ENCODE data around the gene GAREM1.
"Not testable (repeated sequence)": the region's sequence is repeated elsewhere in the genome, so short reads cannot be mapped to it uniquely, and the experiment has no call there.

The GAREM1 gene

GRCh38 chr18:32470714-32471633, at the start of gene GAREM1:
GAREM1 (minus strand) TSS chr18:32470882; CDS start chr18:32470428, 454 bp downstream.
- H3K27ac ChIP-seq: peak within 1 kb of the TSS; percentile 86
- peak; percentile 82 for TF ChIP-seq CTCF (conservative IDR thresholded peaks at IDR 0.05)

- H3K27ac ChIP-seq: no peak overlapping the region
- no peak for TF ChIP-seq CTCF (conservative IDR thresholded peaks at IDR 0.05)
Observed at GRCh38 chr18:32511147-32511546, 40.5 kb upstream of the GAREM1 start.

GRCh38 chr18:32509111-32509510, 38.4 kb upstream of the GAREM1 start:
- no peak overlapping the region for H3K27ac ChIP-seq
- no peak for TF ChIP-seq CTCF (conservative IDR thresholded peaks at IDR 0.05)

- no peak for TF ChIP-seq CTCF (conservative IDR thresholded peaks at IDR 0.05)
- H3K27ac ChIP-seq: no peak overlapping the region
Observed at GRCh38 chr18:32507093-32507492, 36.4 kb upstream of the GAREM1 start.

GRCh38 chr18:32502014-32502413, 31.3 kb upstream of the GAREM1 start:
- no peak for TF ChIP-seq CTCF (conservative IDR thresholded peaks at IDR 0.05)

GRCh38 chr18:32501242-32501641, 30.6 kb upstream of the GAREM1 start:
- not testable (repeated sequence) for H3K27ac ChIP-seq

More at GRCh38 chr18:32502014-32502413, 31.3 kb upstream of the GAREM1 start:
- H3K27ac ChIP-seq: no peak overlapping the region

- no peak for TF ChIP-seq CTCF (conservative IDR thresholded peaks at IDR 0.05)
- no peak overlapping the region for H3K27ac ChIP-seq
Observed at GRCh38 chr18:32483002-32483401, 12.3 kb upstream of the GAREM1 start.

- no peak for TF ChIP-seq CTCF (conservative IDR thresholded peaks at IDR 0.05)
- H3K27ac ChIP-seq: no peak overlapping the region
Observed at GRCh38 chr18:32482117-32482516, 11.4 kb upstream of the GAREM1 start.
